H7 (cell line): ENCODE data around the gene IL6. TPM values are rescaled to one million over a fixed set of nuclear protein-coding genes. Genes with fewer than 3 reads are reported as not detected.
"Not testable (repeated sequence)": the region's sequence is repeated elsewhere in the genome, so short reads cannot be mapped to it uniquely, and the experiment has no call there.

Experiments used
- DNase-seq: peaks from one replicate; pipeline ENCODE4 v3.0.0; 2012
- H3K27me3 ChIP-seq: 2 replicates; pipeline ENCODE4 v1.6.0; 2011; ENCODE audit warnings: mild to moderate bottlenecking, low read length; ENCODE audit not compliant: control insufficient read depth, insufficient read depth
- H3K36me3 ChIP-seq: replicated peaks from 2 replicates; pipeline ENCODE4 v1.5.1; 2011; ENCODE audit warnings: low read length; ENCODE audit not compliant: control insufficient read depth, insufficient read depth
- H3K4me3 ChIP-seq: 2 replicates; pipeline ENCODE4 v1.5.1; 2011; ENCODE audit warnings: low read depth, mild to moderate bottlenecking, control low read depth, low read length, moderate library complexity; ENCODE audit not compliant: insufficient read depth
- total RNA-seq: library from RNA; depleted of rRNA; stranded (reverse); fragments of >200 nt; shearing (Covaris generic); gene quantifications from 2 replicates; pipeline ENCODE4 v1.2.3, GENCODE V29; 2014; rRNA removed

IL6 gene
- total RNA-seq, result 0.22 and 0.69 TPM in 2 replicates

DNA sequence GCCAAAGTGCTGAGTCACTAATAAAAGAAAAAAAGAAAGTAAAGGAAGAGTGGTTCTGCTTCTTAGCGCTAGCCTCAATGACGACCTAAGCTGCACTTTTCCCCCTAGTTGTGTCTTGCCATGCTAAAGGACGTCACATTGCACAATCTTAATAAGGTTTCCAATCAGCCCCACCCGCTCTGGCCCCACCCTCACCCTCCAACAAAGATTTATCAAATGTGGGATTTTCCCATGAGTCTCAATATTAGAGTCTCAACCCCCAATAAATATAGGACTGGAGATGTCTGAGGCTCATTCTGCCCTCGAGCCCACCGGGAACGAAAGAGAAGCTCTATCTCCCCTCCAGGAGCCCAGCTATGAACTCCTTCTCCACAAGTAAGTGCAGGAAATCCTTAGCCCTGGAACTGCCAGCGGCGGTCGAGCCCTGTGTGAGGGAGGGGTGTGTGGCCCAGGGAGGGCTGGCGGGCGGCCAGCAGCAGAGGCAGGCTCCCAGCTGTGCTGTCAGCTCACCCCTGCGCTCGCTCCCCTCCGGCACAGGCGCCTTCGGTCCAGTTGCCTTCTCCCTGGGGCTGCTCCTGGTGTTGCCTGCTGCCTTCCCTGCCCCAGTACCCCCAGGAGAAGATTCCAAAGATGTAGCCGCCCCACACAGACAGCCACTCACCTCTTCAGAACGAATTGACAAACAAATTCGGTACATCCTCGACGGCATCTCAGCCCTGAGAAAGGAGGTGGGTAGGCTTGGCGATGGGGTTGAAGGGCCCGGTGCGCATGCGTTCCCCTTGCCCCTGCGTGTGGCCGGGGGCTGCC, at the start of gene IL6:
Gene IL6 (plus strand): TSS at position 294 of the 807 bp plus-strand sequence. CDS start 63 bp downstream, at position 357.
- peak; percentile 48 for DNase-seq
- H3K27me3 ChIP-seq, result no peaks in the 10 kb centered on the region
- peak within 1 kb of the TSS; percentile 28 for H3K4me3 ChIP-seq
- H3K36me3 ChIP-seq, result no peaks in the 10 kb centered on the region

- not testable (repeated sequence) for H3K27me3 ChIP-seq
Observed at GRCh38 chr7:22677263-22677662, 49.7 kb upstream of the IL6 start.

GRCh38 chr7:22677680-22678079, 49.3 kb upstream of the IL6 start:
- DNase-seq, result no peak
- Histone ChIP-seq H3K36me3 (no peaks in the 10 kb centered on the region), H3K27me3 (no peaks in the 10 kb centered on the region), H3K4me3 (no peak overlapping the region)

More at GRCh38 chr7:22677263-22677662, 49.7 kb upstream of the IL6 start:
- not testable (repeated sequence) for H3K36me3 ChIP-seq, H3K4me3 ChIP-seq, DNase-seq

DNA sequence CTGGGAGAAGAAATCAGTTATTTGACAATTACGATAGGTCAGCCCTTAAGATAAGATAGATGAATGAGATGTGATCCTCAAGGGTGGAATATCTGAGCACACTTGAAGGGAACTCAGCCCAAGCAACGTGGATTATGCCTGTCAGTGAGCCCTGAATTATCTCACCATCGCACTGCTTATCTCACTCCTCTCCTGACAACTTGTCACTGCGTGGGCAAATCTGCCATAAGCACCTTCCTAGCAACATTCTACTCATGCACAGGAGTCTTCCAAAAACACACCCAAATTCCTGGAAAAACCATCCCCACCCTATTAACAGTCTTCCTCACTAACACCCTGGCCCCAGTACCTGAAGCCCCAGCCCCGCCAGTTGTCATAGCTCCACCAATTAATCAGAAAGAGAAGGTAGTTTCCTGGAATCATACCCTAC, 46.5 kb upstream of the IL6 start:
- Histone ChIP-seq H3K27me3 (no peaks in the 10 kb centered on the region), H3K4me3 (no peak overlapping the region), H3K36me3 (no peaks in the 10 kb centered on the region)
- DNase-seq, result no peak

DNA sequence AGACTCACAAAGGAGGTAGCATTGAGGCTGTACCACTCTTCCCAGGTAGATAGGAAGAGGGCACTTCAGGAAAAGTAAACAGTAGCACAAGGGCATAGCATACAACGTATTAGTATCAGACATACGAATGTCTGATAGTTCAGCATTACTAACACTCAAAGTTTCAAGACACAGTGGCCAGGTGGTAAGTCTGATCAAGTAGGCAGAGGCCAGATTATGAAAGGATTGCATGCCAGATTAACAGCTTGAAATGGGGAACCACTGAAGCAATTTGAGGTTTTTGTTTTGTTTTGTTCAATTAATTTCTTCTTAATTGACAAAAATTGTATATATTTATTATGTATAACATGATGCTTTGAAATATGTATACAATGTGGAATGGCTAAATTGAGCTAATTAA, 45.7 kb upstream of the IL6 start:
- DNase-seq, result no peak
- no peaks in the 10 kb centered on the region for H3K27me3 ChIP-seq

DNA sequence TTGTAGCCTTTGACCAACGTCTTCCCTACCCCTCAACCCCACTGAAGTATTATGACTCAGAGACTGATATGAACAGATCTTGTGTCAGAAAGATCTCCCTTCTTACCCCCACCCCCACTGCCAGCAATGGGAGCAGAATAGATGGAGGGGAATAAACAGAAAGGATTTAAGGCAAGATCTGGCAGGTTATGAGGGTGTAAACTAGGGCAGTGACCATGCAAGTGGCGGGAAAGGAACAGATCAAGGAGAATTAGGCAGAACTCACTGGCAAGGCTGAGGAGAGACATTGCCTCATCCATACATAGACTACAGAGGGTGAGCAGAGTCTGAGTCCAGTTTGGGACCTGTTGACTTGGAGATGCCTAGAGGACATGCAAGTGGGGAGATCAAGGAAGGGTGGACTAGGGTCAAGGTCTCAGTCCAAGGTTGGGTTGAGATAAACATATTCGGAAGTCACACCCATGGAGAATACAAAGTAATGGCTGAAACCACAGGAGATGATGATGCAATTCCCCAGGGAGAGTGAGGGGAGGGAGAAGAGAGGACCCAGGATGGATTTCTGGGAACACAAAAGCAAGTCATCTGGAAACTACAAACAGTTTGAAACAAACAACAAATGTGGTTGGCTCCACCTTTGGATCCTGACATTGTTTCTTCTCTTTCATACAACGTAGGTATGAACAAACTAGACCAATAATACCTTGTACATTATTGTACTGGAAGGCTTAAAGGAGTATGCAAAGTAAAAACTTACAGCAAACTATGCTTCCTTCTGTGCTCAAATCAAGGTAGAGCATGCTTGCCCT, 44.9 kb upstream of the IL6 start:
- no peak overlapping the region for H3K4me3 ChIP-seq
- no peaks in the 10 kb centered on the region for H3K36me3 ChIP-seq
- DNase-seq, result no peak
- no peaks in the 10 kb centered on the region for H3K27me3 ChIP-seq

More for the DNA sequence above, 45.7 kb upstream of the IL6 start:
- no peak overlapping the region for H3K4me3 ChIP-seq
- H3K36me3 ChIP-seq, result no peaks in the 10 kb centered on the region

- Histone ChIP-seq H3K4me3 (no peak overlapping the region), H3K27me3 (no peaks in the 10 kb centered on the region), H3K36me3 (no peaks in the 10 kb centered on the region)
- DNase-seq, result no peak
Observed at GRCh38 chr7:22683379-22683778, 43.6 kb upstream of the IL6 start.

- no peak for DNase-seq
- Histone ChIP-seq H3K36me3 (no peaks in the 10 kb centered on the region), H3K4me3 (no peak overlapping the region), H3K27me3 (no peaks in the 10 kb centered on the region)
Observed at GRCh38 chr7:22686620-22687019, 40.4 kb upstream of the IL6 start.

DNA sequence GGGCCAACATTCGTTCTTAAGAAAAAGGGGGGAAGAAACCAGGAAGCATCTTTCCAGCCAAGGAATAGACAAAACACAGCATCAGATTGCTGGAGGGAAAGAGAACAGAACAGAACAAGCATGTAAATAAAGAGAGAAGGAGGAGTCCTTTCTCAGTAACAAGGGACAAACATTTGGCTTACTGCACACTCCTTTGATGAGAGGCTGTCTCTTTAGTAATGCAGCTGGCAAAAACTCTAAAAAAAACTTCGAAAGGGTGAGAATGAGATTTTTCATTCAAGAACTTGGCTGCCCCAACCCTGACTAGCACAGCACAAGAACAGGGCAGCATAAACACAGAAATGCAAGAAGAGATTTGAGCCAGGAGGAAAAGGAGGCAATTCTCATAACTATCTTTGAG, 38.9 kb upstream of the IL6 start:
- Histone ChIP-seq H3K27me3 (no peaks in the 10 kb centered on the region), H3K36me3 (no peaks in the 10 kb centered on the region), H3K4me3 (no peak overlapping the region)
- no peak for DNase-seq

GRCh38 chr7:22688934-22689333, 38.1 kb upstream of the IL6 start:
- H3K36me3 ChIP-seq, DNase-seq, H3K4me3 ChIP-seq, H3K27me3 ChIP-seq: not testable (repeated sequence)

- no peak for DNase-seq
- Histone ChIP-seq H3K4me3 (no peak overlapping the region), H3K36me3 (no peaks in the 10 kb centered on the region), H3K27me3 (no peaks in the 10 kb centered on the region)
Observed at GRCh38 chr7:22694597-22695207, 32.3 kb upstream of the IL6 start.

GRCh38 chr7:22695476-22696132, 31.4 kb upstream of the IL6 start:
- Histone ChIP-seq H3K27me3 (no peaks in the 10 kb centered on the region), H3K4me3 (no peak overlapping the region), H3K36me3 (no peaks in the 10 kb centered on the region)
- no peak for DNase-seq

DNA sequence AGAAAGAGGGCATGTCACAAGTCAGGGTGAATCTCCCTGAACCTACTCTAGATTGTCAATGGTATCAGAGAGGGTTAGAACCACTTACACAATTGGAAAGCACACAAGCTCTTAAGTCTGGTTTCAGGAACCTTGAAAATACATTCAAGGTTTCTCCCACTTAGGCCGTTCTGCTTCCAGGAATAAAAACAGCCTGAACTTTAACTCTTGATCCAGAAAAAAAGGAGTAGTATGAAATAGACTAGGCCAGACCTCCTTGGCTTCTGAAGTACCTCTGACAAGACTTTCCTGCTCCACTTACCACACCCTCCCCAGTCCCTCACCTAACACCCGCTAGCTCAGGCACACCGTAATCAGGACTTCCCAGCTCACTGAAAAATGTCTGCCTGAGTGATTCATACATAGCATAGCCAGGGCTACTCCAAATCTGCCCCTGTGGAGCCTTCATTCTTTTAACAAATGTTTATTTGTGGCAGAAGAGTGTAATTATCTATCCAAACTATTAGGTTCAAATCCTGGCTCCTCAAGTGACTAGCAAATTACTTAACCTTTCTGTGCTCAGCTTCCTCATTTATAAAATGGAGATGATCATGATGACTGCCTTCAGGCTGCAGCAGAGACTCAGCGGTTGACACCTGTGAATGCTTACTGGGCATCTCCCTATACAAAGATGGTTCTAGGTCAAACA, 30.3 kb upstream of the IL6 start:
- H3K36me3 ChIP-seq, result no peaks in the 10 kb centered on the region
- no peaks in the 10 kb centered on the region for H3K27me3 ChIP-seq
- DNase-seq, result no peak
- H3K4me3 ChIP-seq, result no peak overlapping the region

GRCh38 chr7:22697322-22697859, 29.6 kb upstream of the IL6 start:
- Histone ChIP-seq H3K27me3 (no peaks in the 10 kb centered on the region), H3K4me3 (no peak overlapping the region), H3K36me3 (no peaks in the 10 kb centered on the region)
- DNase-seq, result no peak
